Lower lobe of right lung (tissue), 2 donors: ENCODE measurements around the gene PCED1A. TPM values are rescaled to one million over a fixed set of nuclear protein-coding genes. Genes with fewer than 3 reads are reported as not detected.

Experiments
- ATAC-seq, 2 donors: fragments of 200-7000 bp; cut with Tn5 transposase; one replicate each; pipeline ENCODE4 v1.9.1; 2020 to 2022; ENCODE audit warnings: mild to moderate bottlenecking in 2 of 2, moderate library complexity in 2 of 2
- DNase-seq: peaks from one replicate; pipeline ENCODE4 v3.0.0-alpha.2; 2020
- H3K27ac ChIP-seq: fragments of 200-600 bp; one replicate; pipeline ENCODE4 v1.8.0; 2022
- H3K27me3 ChIP-seq: fragments of 200-600 bp; one replicate; pipeline ENCODE4 v1.8.0; 2022; ENCODE audit warnings: low read depth
- H3K36me3 ChIP-seq: fragments of 200-600 bp; one replicate; pipeline ENCODE4 v1.8.0; 2022; ENCODE audit warnings: mild to moderate bottlenecking
- H3K4me1 ChIP-seq: fragments of 200-600 bp; one replicate; pipeline ENCODE4 v1.8.0; 2022
- H3K4me3 ChIP-seq: fragments of 200-600 bp; one replicate; pipeline ENCODE4 v1.8.0; 2022; ENCODE audit warnings: mild to moderate bottlenecking
- H3K9me3 ChIP-seq: fragments of 200-600 bp; one replicate; pipeline ENCODE4 v1.8.0; 2022
- intact Hi-C: fragments of 100-400 bp; cut with DNase I; formaldehyde crosslinking; loops from one replicate; pipeline ENCODE4 v1.11.0; 2022
- total RNA-seq: library from RNA; stranded (reverse); fragmentation: NEBNext Ultra II Directional; extraction: Animal tissue kit (Norgen Biotek cat#: 25700); gene quantifications from one replicate; pipeline ENCODE4 v1.2.1, GENCODE V29; 2021
- TF ChIP-seq, protein P1 (sequence below): fragments of 200-600 bp; IDR thresholded peaks from one replicate; pipeline ENCODE4 v1.8.0; 2022; ENCODE audit warnings: antibody characterized with exemption, mild to moderate bottlenecking
- donor health status: DM: no; HTN: yes; CAD: no; lungs with severe emphysema.

The PCED1A gene
- total RNA-seq, 1 donor from 2014 or later, result 43.5 TPM

DNA sequence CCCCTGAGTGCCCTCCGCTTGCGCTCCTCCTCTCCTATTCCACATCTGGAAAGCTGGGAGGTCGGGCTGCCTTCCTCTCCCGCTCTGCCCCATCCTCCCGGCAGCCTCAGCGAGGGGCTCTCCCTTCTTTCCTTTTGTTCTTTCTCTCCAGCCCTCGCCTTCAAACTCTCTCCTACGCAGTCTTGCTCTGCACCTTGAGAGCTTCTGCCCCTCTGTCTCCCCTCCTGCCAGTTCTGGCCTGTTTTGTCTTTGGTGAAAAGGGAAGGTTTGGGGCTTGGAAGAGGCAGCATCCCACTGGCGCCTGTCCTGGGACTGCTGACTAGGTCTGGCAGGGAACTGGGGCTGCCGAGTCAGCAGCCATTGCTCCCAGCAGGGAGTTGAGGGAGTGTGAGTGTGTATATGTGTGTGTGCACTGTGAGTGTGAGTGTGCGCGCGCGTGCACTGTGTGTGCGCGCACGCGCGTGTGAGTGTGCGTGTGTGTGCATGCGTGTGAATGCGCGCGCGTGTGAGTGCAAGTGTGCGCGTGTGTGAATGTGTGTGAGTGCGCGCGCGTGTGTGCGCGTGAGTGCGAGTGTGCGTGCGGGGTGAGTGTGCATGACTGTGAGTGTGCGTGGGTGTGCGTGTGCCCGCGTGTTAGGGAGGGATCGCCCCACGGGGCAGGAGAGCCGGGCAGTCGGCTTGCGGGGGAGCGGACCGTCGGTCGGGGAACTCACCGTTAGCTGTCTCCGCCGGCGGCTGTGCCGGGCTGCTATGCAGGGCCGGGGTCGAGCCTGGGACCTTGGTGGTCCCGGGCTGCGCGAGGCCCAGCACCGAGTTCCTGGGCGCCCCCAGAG lies 40.6 kb downstream of the PCED1A start:
- intact Hi-C loops, result no loop called here
- Histone ChIP-seq H3K4me3 (peak overlapping the region; percentile 39), H3K27ac (no peak overlapping the region), H3K36me3 (no peaks in the 10 kb centered on the region), H3K9me3 (no peaks in the 10 kb centered on the region), H3K4me1 (peaks cover 24% of the 10 kb centered on the region), H3K27me3 (peaks cover 75% of the 10 kb centered on the region)
- TF ChIP-seq, protein P1, sequence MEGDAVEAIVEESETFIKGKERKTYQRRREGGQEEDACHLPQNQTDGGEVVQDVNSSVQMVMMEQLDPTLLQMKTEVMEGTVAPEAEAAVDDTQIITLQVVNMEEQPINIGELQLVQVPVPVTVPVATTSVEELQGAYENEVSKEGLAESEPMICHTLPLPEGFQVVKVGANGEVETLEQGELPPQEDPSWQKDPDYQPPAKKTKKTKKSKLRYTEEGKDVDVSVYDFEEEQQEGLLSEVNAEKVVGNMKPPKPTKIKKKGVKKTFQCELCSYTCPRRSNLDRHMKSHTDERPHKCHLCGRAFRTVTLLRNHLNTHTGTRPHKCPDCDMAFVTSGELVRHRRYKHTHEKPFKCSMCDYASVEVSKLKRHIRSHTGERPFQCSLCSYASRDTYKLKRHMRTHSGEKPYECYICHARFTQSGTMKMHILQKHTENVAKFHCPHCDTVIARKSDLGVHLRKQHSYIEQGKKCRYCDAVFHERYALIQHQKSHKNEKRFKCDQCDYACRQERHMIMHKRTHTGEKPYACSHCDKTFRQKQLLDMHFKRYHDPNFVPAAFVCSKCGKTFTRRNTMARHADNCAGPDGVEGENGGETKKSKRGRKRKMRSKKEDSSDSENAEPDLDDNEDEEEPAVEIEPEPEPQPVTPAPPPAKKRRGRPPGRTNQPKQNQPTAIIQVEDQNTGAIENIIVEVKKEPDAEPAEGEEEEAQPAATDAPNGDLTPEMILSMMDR, result no peak
- peak in 1 of 2 donors; percentile 36 for ATAC-seq
- no peak for DNase-seq

DNA sequence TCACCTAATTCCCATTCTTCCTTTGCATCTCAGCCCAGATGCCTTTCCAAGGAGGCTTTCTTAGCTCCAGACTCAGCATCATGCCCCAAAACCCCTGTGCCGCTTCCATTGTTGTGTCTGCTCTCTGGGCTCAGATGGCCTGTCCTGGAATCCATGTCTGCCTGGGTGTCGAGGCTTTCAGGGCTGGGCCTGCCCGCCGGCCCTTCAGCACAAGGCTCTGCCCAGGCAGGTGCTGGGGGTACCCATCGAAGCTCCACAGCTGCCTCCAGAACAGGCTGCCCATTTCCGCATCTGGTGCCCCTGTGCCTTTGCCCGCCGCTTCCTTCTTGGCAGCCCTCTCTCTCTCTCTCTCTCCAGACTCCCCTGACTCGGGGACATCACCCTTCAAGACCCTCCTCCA lies 41.2 kb downstream of the PCED1A start:
- peak overlapping the region; percentile 39 for H3K4me3 ChIP-seq
- intact Hi-C loops, result no loop called here
- TF ChIP-seq, protein P1, result no peak
- DNase-seq (no peak), ATAC-seq (no peak)
- peaks cover 24% of the 10 kb centered on the region for H3K4me1 ChIP-seq
- H3K27ac ChIP-seq, result no peak overlapping the region
- peaks cover 69% of the 10 kb centered on the region for H3K27me3 ChIP-seq
- no peaks in the 10 kb centered on the region for H3K36me3 ChIP-seq
- H3K9me3 ChIP-seq, result no peaks in the 10 kb centered on the region

DNA sequence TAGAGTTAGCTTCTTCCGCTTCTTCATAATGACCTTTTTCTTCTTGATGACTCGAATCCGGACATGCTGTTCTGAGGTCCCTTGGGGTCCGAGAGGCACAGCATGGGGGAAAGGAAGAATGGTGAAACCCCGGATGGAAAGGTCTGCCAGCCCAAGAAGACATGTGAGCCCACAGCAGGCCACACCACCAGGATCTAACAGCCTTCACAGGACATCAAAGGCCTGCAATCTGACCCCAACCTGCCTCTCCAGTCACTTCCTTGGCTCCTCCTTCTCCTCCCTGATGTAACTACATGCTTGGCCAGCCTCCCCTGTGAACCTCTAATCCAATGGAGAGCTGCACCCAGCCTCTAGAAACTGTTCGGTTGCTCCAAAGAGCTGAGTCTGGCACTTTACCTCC lies 41.6 kb downstream of the PCED1A start:
- peaks cover 24% of the 10 kb centered on the region for H3K4me1 ChIP-seq
- peaks cover 66% of the 10 kb centered on the region for H3K27me3 ChIP-seq
- TF ChIP-seq, protein P1, result no peak
- intact Hi-C loops, result no loop called here
- H3K4me3 ChIP-seq, result no peak overlapping the region
- DNase-seq (no peak), ATAC-seq (no peak)
- no peaks in the 10 kb centered on the region for H3K9me3 ChIP-seq
- H3K36me3 ChIP-seq, result no peaks in the 10 kb centered on the region
- no peak overlapping the region for H3K27ac ChIP-seq

DNA sequence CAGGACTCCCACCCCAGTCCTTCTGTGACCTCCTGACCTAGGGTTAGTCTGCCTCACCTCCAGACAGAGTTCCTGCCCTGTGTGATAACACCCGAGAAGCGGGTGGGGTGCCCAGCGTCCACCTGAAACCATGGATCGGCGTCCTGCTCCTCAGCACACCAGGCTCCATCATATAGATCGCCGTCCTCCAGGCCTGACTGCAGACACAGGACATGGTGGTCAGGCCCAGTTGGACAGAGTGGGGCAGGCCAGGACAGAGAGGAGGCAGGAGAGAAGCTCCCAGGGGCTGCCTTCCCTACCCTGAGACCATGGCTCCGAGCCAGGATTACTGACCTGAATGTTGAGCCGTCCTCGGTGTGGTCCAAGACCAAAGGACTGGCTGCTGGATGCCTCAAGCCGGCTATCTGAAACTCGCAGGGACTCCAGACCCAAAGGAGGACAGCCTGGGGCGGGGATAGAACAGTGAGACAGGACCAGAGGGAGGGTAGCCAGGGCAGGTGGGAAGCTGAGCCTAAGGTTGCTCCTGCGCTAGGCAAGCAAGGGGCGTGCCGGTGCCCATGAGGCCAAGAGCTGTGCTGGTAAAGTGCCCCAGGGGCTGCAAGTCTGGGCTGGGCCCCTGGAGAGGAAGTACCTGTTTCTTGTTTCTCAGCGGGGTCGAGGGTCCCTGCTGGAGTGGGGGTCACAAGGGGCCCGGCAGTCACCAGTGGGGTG lies 42.2 kb downstream of the PCED1A start:
- TF ChIP-seq, protein P1, result no peak
- no peak overlapping the region for H3K27ac ChIP-seq
- no peak for DNase-seq
- peaks cover 60% of the 10 kb centered on the region for H3K27me3 ChIP-seq
- intact Hi-C loops, result no loop called here
- peaks cover 24% of the 10 kb centered on the region for H3K4me1 ChIP-seq
- H3K9me3 ChIP-seq, result no peaks in the 10 kb centered on the region
- ATAC-seq, result no peak
- H3K4me3 ChIP-seq, result no peak overlapping the region
- H3K36me3 ChIP-seq, result no peaks in the 10 kb centered on the region

DNA sequence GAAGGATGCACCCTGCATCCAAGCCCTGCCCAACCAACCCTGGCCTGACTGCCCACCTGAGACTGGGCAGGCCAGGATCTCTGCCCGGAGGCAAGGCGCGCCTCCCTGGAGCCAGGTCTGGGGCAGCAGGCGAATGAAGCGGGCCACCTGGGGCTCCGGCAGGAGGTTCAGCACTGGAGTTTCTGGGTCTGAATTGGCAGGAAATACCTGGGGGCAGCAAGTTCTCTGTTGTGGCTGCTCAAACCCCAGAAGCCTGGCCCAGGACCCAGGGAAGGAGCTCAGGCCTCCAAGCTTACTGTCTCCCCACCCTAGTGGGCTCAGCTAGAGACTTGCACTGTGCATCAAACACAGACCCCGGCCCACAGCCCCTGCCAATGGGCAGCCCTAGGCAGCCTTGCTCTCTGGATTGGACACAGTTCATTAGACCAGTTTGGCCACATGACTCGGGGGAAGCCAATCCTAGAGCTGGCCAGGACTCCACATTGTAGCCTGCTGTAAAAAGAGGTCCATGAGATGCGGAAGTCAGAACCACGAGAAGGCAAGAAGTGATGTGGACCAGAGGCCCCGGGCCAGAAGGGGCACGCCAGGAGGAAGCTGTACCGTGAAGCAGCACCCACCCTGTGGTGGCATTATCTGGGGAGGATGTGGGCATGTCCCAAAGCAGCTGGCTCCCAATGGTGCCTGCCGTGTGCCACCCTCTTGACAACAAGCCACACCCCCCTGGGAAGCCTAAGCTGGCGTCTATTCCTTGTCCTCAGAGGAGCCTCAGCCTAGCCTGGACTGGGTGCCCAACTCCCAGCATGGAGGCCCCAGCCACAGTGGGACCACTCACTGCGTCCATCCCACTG lies 43.1 kb downstream of the PCED1A start:
- DNase-seq (no peak), ATAC-seq (no peak)
- TF ChIP-seq, protein P1, result no peak
- Histone ChIP-seq H3K27me3 (peaks cover 51% of the 10 kb centered on the region), H3K36me3 (no peaks in the 10 kb centered on the region), H3K4me3 (no peak overlapping the region), H3K9me3 (no peaks in the 10 kb centered on the region), H3K4me1 (peaks cover 24% of the 10 kb centered on the region), H3K27ac (no peak overlapping the region)
- intact Hi-C loops, result no loop called here
